Right forelimb (tissue), 1 donor: ENCODE data around the gene ELF5.

Experiments used
- DNase-seq: peaks from one replicate; pipeline ENCODE4 v3.0.0-alpha.2; 2018

ELF5 gene

DNA sequence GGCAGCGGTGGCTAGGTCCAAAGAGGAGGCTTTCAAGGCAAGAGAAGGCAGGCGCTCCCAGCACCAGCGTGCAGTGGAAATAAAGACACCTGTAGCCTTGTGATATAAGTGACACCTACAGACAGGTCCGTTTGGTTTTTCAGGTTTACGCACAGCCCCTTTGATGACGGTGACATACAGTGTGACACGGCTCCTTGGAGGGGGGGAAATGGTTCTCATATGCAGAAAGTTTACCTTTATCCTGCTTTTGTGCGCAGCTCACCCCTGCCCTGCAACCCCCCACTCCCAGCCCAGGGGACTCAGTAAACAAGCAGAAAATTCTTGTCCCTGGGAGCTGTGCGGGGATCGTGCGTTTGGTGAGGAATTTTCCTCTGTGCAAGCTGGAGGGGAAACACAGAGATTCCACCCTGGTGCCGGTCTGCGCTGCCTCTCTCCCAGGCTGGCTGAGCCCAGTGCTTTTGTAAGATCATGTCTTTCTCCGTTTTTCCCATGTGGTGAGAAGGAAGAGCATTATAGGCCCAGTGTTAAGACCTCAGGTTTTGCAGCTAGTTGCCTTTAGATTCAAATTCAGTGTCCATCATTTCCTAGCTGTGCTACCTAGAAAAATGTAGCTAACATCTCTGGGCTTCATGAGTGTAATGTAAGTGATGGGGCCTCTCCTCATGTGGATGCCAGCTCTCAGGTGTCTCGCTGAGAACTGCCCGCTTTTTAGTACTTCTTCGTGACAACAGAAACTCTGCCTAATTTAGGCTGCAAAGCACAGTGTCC lies at the start of gene ELF5:
ELF5 (minus strand) TSS at position 113 of the 768 bp plus-strand sequence. CDS start 8,045 bp downstream, outside the sequence.
- DNase-seq: no peak

DNA sequence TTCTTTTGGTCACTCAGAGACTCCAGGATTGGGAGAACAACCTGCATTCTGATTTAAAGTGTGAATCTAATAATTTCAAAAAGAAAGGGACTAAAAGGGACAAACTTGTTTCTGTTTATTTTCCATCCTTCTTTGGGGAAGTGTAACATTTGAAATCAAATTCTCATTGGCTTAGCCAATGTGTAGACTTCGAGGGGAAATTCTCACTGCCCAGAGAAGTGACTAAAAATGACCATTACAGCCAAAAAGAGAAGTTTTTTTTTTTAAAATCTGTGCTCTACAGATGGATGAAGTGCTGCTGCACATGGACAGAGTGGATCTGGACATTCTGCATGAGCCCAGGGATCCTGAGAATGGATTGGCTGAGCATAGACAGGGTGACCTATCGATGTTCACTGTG lies 49.4 kb upstream of the ELF5 start:
- no peak for DNase-seq

DNA sequence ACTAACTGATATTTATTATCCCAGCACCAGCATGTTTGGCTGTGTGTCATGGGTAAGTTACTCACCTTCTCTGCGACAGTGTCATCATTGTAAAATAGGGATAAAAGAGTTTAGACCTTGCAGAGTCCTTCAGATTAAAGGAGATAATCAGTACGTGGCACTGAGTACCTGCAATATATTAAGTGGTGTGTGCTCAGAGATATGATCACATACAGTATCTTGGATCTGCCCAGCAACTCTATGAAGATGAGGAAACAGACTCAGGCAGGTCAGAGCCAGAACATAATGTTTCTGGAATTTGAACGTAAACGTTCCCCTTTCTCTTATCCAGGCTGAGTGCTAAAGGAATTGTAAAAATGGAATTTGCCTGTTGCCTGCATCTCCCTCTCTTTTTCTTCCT lies 46.9 kb upstream of the ELF5 start:
- no peak for DNase-seq

DNA sequence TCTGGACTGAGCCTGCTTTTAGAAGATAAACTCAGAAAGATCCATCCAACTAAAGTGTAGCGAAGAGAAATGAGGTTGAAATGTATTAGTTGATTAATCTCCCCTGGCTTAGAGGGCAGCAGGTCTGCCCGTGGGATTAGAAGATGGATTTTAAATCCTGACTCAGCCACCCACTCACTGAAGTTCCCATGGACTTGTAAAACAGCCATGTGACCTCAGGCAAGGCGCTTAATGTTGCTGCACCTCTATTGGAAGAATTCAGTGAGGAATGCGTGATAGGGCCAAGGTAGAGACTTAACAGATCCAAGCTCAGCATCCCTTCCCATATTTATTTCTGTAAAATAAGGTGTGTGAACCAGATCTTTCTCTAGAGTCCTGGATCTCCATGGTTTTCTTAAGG lies 45.1 kb upstream of the ELF5 start:
- DNase-seq: no peak

DNA sequence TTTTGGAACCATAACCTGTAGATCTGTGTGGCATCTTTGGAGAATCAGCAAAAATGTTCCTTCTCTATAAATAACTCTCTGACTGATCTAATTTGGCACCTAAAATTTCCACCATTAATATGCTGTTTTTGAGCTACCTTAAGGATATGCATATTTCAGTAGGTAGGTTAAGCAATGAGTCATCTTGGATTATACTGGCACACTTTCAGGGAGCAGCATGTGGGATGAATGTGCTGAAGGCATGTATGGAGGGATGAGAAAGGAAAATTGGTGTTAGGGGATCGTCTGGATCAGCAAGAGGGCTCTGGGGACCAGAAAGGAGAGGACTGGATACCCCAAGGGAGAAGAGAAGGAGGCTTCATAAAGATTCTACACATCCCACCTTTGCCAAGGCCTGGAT lies 44.6 kb upstream of the ELF5 start:
- no peak for DNase-seq

DNA sequence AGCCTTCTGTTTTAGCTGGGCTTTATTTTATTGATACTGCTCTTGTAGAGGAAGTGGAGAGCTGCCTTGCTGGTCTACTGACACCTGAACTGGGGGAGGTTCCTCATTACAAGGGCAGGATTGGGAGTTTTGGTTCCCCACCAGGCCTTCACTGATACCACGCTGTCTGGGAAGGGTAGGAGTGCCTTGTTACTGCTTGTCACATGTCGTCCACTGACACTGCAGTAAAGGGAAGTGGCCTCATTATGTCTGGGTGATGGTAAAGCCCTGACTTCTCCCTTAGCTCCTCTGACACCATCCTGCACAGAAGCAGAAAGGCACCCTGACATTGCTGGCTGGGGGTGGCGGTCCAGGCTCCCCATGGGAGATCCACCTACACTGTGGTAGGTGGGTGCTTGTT lies 38.7 kb upstream of the ELF5 start:
- no peak for DNase-seq

DNA sequence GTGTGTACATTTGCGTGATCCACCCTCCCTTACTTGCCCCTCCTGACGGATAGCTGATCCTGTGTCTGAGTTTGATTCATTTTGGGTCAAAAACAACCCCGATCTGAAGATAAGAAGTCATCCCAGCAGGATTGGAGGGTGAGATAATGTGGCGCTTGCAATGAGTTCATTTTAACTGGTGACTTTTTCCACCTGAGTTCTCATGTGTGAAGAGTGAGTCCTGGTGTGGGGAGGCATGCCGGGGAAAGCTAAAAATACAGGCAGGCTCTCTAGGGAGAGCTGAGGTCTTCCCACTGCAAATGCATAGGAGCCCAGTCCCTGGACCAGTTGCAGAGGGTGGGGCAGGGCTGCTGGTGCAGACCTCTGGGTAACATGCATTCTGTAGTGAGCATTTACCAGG lies 35.7 kb upstream of the ELF5 start:
- DNase-seq: no peak

DNA sequence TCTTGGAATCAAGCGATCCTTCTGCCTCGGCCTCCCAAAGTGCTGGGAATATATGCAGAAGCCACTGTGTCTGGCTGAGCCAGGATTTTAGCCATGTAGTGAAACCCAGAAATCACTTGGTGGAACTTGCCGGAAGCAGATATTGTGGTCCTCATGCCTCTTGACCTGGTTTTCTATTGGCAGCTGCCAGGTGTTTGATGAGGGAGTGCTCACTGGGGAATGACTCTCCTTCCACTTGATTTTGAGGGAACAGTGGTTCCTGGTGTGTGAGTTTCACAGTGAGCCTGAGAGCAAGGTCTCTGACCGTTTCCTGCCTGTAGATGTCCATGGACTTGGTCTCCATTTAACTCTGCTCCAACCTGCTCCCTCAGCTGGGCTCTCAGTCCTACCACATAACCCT lies 34.7 kb upstream of the ELF5 start:
- no peak for DNase-seq

DNA sequence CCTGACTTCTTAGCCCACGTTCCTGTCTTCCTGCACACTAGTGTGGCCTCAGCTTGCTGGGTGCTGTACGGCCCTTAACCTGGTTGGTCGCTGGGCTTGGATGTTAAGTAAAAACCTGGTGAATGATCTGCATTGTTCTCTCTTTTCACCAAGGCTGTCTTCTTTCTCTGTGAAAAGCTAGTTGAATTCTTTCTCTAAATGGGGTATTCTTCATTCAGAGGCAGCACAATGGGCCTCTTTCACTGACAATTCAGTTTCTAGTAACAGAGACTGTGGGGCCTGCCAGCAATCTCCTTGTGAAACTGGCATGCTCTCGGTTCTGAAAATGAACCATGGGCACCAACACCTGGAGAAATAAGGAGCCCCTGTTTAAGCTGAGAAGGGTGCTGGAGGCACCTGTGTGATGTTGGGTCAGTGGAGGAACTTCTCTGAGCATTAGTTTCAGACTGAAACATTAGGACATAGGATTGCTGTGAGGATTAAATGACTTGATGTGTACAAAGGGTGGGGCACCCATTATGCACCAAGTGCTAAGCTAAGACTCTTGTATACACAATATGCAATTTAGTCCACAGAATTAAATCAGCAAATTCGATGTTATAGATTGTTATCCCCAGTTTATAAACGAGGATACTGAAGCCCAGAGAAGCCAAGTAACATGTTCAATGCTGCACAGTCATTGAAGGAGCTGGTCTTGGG lies 33.1 kb upstream of the ELF5 start:
- no peak for DNase-seq

DNA sequence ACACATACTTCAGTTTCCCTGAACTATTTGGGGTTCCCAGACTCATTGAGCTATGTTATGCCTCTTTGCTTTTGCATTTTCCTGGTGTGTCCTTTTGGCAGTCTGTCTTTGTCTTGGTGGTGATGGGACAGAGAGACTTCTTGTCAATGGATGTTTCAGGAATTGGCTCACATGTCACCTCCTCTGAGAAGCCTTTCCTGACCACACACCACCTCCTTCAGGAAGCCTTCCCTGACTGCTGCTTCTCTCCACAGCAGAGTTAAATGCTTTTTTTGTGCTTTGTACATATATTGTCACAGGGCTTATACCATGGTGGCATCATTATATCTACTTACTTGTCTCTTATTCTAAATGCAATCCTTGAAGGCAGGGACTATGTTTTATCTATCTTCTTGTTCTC lies 28.5 kb upstream of the ELF5 start:
- DNase-seq: no peak

DNA sequence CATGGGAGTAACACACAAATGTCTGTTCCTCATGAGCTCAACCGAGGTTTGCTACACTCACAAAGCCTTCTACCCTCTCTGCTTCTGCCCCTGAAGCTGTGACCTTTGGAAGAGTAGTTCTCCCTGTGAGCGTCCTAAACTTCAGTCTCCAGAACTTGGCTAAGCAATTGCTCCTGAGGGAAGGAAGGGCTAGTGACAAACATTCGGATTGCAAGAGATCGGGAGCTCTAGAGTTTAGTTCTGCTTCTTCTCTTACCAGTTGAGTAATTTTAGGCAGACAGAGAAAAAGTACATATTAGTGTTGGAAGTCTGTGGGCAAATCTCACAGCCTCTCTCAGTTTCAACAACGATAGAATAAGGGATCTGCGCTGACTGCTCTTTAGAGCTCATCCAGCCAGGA lies 27.3 kb upstream of the ELF5 start:
- DNase-seq: no peak

DNA sequence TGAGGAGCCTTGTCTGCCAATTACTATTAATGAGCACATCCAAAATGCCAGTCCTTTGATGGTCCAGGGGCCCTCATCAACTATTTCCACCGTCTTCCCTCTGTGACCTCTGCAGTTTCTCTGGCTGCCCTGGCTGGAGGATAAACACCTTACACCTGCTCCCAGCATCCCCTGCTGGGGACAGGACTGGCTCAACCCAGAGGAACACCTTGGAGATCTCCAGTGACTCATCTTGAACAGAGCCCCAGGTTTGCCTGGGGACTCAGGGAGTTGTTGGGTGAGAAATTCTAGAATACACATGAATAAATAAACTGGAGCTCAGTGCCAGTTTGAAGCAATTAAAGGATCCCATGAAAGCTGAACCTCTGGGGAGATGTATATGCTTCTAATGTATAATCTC lies 24.0 kb upstream of the ELF5 start:
- DNase-seq: no peak

DNA sequence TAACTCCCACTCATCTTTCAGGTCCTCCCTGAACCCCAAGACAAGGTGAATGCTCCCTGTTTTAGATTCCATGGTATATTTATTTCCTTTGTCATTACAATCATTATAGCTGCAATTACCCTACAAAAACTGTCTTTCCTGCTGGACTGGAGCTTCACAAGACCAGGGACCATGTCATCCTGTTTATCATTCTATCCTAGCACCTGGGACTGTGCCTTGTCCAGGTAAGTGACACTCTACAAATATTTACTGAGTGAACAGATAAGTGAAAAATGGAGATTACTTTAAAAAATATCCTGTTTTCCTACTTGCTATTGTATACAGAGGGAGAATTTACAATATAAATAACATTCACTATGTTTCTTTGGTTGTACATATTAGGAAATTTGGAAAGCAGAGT lies 22.5 kb upstream of the ELF5 start:
- no peak for DNase-seq

DNA sequence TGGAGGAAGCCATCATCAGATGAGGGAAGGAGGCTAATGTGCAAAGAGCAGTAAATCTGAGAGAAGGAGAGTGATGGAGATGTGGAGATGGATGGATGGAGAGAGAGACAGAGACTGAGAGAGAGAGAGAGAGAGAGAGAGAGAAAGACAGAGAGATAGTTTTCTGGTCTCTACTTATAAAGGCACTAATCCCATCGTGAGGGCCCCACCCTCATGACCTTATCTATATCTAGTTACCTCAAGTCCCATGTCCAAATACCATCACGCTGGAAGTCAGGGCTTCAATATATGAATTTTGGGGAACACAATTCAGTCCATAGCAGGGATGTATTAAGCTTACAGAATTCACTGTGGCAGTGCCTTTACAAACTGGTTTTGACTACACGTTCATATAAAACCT lies 21.2 kb upstream of the ELF5 start:
- no peak for DNase-seq

DNA sequence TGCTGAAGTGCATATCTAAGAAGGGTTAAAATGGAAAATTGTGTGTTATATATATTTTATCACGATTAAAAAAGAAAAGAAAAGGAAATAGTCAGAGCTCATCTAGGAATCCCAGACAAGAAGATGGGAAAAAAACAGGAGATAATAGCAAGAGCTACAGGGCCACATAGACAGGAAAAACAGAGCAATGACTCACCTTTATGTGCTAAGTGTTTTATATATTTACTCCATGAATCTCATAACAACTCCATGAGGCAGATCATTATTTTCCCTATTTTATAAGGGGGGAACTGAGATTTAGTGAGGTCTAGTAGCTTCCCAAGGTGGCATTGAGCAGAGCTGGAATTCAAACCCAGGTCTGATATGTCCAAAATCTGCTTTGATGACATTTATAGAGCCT lies 18.1 kb upstream of the ELF5 start:
- no peak for DNase-seq

DNA sequence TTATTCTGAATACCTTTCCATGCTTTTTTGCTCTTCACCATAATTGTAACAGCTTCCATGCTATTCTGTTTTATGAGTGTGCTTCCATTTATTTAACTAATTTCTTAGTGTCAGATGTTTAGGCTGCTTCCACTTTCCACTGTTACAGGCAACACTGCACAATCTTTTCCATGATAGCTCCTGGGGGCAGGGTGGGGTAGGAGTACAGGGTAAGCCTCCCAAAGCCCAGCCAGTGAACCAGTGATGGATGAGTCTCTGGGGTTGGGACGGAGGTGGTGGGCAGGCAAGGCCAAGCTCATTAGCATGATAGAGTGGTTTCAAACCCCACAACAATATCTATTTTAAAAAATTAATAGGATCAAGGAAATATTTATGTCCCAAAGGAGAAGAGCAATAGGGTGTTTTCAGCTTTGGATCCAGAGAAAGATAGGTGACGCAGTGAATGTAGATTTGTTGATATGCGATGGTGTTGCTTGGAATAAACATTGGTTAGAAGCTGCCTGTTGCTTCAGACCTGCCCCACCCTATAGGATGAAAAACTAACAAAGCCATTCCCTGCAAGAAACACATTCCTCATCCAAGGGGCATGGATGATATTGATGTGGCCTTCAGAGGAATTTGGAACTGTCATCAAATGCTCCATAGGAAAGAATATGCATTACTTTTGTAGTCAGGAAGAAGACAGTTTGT lies 17.1 kb upstream of the ELF5 start:
- DNase-seq: no peak

DNA sequence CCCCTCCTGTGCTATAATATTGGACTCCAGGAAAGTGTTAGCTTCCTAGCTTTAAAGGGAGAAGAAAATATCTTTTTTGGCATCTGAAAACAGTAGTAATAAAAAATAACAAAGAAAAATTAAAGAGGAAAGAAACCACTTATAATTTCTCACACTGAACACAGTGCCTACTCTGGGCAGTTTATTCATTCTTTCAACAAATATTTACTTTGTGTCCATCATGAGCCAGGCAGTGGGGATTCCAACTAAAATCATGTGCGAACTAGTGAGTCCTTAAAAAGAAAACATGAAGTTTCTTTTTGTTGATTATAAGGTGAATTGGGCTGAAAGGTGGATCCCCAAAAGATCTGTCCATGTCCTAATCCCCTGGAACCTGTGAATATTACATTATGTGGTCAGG lies 16.0 kb upstream of the ELF5 start:
- DNase-seq: no peak

DNA sequence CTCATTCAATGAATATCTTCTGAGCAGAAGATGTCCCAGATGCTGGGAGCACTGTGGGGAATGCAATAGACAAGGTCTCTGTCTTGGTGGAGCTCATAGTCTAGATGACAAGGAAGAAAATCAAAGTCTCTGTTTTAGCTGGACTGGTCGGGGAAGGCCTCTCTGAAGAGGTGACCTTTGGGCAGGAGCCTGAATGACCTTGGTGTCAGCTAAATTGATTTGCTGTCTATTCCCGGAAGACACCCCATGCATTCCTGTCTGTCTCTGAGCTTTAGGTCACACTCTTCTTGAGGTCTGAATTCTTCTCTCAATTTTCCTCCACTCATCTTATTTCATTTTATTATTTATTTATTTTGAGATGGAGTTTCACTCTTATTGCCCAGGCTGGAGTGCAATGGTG lies 14.5 kb upstream of the ELF5 start:
- DNase-seq: no peak

DNA sequence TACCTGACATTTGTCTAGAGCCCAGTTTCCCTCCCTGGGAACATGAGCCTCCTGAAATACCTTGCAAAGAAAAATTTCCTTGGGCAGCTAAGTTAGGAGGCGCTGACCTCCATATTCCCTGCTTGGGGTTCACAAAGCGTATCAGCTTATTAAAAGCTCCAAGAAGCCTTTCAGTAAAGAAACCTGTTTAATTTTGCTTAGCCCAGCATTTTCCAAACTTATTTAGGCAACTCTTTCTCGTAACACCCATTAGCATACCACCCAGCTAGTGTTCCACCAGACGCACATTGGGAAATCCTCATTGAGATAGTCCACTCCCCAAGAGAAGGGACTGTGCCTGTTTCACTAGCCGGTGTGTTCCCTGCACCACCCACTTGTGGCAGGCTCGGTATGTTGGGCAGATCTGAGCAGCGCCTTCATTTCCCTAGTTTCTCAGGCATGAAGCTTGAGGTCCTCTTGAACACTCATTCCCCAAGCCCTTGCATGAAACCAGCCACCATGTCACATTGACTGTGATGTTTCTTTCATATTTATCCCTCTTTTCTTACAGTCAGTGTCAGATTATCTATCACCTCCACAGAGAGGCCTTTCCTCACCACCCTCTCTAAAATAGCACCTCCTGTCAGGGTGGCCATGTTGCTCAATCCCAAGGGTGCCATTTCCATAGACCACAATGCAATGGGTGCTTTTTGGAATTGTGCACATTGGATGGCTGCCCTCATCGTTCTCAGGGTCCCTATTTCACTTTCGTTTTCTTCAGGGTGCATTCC lies 12.5 kb upstream of the ELF5 start:
- DNase-seq: no peak

DNA sequence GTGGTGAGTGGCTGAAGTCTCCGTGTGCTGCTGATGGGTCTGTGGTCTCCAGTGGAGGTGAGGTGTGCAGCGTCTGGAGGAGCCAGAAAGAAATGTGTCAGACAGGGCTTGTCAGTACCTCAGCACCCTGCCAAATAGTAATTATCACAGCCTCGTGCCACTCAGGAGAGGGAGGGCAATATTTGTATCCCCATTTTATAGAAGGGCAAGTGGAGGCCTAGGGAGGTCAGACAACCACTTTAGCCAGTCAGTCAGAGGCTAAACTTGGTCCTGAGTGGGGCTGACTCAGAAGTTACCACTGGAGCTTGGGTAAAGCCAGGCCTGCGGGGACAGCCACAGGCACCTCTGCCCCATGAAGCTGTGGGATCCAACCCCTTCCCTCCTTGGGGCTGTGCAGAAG lies 11.5 kb upstream of the ELF5 start:
- no peak for DNase-seq

DNA sequence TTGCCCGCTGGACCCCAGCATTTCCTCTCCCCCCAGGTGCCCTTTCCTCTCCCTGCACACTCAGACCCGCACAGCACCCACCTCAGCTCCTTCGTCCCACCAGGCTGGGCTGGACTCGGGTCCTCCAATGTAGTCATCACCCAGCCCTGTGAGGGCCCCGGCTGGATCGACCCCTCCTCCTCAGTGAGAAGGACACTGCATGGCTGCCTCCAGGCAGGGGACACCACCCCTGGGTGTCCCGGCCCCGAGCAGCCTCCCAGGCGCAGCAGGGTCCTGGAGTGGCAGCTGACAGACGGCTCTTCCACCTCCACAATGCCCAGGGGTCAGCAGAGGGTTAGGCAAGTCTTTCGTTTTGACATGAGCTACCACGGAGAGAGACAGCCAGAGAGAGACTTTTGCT lies 11.1 kb upstream of the ELF5 start:
- no peak for DNase-seq

DNA sequence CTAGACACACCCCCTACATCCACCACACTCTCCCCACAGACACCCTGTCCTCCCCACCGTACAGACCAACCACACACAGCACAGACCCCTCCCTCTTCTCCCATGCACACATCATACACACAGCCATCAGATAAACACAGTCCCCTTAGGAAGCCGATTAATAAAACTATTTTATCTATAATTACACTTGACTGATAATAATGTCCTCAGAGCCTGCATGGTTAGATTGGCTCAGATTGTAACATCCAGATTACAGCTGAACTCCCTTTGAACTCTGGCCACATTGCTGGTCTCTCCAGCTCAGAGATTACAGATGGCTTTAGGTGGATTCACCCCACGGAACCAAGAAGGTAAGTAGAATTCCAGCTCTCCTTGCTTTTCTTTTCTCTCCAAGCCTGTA lies 9.5 kb upstream of the ELF5 start:
- no peak for DNase-seq

DNA sequence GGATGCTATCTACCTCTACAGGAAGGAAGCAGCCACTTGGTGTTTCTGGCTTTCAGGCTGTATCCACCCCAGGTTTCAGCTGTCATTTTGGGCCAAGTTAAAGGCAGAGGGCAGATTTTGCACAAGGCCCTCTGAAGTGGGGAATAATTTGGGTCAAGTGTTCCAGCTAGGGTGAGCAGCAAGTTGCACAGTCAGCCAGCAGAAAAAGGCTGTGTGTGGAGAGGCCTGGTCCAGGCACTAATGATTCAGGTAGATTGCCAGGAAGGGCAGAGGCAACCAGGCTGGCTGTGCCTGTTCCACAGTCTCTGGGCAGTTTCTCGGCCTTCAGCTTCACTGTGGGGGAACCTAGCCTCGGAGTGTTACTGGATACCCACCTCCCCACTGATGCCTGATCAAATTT lies 8.6 kb upstream of the ELF5 start:
- no peak for DNase-seq
